ENCODE results near the gene NELL2. TPM values are rescaled to one million over a fixed set of nuclear protein-coding genes. Genes with fewer than 3 reads are reported as not detected.

The NELL2 gene
- total RNA-seq, 1 experiment from 2014 or later = not detected

DNA sequence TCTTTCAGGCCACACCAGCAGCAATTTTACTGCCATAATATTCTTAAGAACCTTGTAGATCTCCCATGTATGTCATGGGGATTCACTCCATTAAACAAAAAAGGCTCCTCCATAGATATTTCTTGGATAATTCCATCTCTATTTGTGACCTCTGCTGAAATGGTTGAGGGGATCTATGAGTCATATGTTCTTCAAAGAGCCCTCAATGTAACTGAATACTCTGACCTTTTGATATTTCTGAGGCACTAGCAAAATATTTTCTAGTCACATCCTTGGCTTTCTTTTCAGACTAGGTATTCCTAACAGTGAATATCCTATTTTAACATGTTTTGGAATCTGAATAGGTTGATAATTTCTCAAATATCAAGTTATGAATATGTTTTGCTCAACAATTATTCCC, 6.6 kb downstream of the NELL2 start:
- DNase-seq (ENCODE audit: low read depth in 1 of 2, low spot score in 2 of 2) = no peak
- Histone ChIP-seq H3K27me3 (replicated peaks) (peaks cover 14% of the 10 kb centered on the region), H3K27ac (no peak overlapping the region), H3K4me3 (no peak overlapping the region), H3K36me3 (no peaks in the 10 kb centered on the region), H3K9me3 (replicated peaks) (no peaks in the 10 kb centered on the region), H3K4me1 (replicated peaks) (no peaks in the 10 kb centered on the region)

DNA sequence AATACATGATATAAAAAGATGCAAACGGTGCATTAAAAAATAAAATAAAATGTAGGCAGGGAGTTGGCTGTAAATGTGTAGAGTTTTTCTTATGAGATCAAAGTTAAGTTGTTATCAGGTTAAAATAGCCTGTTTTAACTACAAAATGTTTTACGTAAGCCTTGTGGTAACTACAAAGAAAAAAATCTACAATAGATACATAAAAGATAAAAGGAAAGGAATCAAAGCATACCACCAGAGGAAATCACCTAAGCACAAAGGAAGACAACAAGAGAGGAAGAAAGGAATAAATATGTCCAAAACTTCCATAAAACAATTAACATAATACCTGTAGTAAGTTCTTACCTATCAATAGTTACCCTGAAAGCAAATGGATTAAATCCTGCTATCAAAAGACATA, 12.2 kb downstream of the NELL2 start:
- H3K4me3 ChIP-seq = no peak overlapping the region
- no peaks in the 10 kb centered on the region for H3K36me3 ChIP-seq
- H3K9me3 ChIP-seq (replicated peaks) = no peaks in the 10 kb centered on the region
- no peak for DNase-seq (ENCODE audit: low read depth in 1 of 2, low spot score in 2 of 2)
- H3K4me1 ChIP-seq (replicated peaks) = no peaks in the 10 kb centered on the region
- no peaks in the 10 kb centered on the region for H3K27me3 ChIP-seq (replicated peaks)
- no peak overlapping the region for H3K27ac ChIP-seq

DNA sequence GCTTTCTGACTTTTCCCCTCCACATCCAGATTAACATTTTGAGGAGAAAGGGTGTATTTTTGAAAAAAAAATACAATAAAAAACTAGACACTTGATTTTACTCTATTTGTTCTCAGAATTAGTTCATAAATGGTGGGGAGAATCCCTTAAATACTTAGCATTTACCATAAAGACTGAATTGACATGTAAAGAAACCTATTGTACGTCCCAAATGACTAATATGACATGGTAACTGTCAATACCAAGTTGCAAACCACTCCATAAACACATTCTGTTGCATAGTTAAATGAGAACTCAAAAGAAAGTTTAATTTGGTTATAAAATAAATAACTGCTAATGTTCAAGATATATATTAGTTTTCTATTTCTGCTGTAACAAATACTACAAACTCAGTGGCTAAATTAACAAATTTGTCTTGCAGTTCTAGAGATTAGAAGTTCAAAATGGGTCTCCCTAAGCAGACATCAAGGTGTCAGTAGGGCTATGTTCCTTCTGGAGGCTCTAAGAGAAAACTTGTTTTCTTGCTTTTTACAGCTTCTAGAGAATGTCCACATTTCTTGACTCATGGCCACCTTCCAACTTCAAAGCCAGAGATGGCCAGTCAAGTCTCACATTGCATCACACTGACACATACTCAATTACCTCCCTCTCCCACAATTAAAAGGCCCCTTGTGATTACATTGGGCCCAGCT, 16.0 kb downstream of the NELL2 start:
- Histone ChIP-seq H3K4me1 (replicated peaks) (no peaks in the 10 kb centered on the region), H3K9me3 (replicated peaks) (no peaks in the 10 kb centered on the region), H3K27ac (no peak overlapping the region), H3K27me3 (replicated peaks) (no peaks in the 10 kb centered on the region), H3K4me3 (no peak overlapping the region), H3K36me3 (no peaks in the 10 kb centered on the region)
- DNase-seq (ENCODE audit: low read depth in 1 of 2, low spot score in 2 of 2) = no peak

DNA sequence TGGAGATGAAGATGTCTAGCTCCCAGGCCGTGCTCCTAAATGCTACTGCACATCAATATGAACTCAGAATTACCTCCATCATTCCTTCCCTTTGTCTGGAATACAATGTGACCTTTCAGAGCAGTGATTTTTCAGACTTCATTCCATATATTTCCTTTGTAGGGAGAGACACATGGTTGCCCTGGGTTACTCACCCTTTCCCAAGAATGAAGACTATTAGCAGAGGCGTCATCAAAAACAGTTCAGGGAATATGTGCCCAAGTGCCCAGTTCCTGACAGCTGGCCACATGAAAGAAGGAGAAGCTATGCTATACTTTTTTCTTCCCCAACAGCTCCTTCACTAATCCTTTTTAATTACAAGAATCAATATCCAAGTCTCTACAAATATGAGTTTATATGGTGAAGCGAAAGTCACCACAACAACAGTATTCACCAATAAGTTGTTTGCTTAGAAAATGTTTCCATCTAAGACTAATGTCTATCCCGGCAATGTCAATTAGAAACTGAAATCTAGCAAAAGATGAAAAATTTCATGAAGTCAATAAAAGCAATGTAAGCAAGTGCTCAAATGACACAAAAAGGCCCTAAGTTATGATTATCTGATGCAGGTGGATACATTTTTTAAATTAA, 17.8 kb downstream of the NELL2 start:
- no peak for DNase-seq (ENCODE audit: low read depth in 1 of 2, low spot score in 2 of 2)
- H3K4me3 ChIP-seq = no peak overlapping the region
- no peaks in the 10 kb centered on the region for H3K9me3 ChIP-seq (replicated peaks)
- H3K36me3 ChIP-seq = no peaks in the 10 kb centered on the region
- H3K27me3 ChIP-seq (replicated peaks) = no peaks in the 10 kb centered on the region
- H3K27ac ChIP-seq = no peak overlapping the region
- H3K4me1 ChIP-seq (replicated peaks) = no peaks in the 10 kb centered on the region

DNA sequence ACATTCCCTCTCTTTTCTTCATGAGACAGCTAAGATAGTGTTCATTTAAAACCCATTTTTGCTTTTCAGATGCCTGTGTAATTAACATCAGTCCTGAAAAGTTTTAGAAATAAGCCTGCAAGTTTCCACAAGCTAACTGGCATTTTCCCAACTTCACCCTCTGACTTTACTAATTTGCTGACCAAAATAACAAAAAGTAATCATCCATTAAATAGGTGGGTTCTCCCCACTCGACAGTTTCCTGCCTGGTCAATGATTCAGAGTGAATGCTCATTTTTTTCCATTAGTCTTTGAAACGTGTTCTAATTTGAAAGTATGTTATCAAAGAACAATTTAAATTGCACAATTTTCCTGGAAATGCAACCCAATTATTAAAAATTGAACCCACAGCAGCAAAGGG, 23.6 kb downstream of the NELL2 start:
- no peaks in the 10 kb centered on the region for H3K9me3 ChIP-seq (replicated peaks)
- no peaks in the 10 kb centered on the region for H3K4me1 ChIP-seq (replicated peaks)
- no peak for DNase-seq (ENCODE audit: low read depth in 1 of 2, low spot score in 2 of 2)
- no peak overlapping the region for H3K4me3 ChIP-seq
- no peak overlapping the region for H3K27ac ChIP-seq
- no peaks in the 10 kb centered on the region for H3K36me3 ChIP-seq
- 0 out of 2 replicates have a peak, but pooled peaks cover 4% of the 10 kb centered on the region for H3K27me3 ChIP-seq (replicated peaks)

- H3K36me3 ChIP-seq = no peaks in the 10 kb centered on the region
- no peak overlapping the region for H3K4me3 ChIP-seq
- H3K27me3 ChIP-seq (replicated peaks) = 0 out of 2 replicates have a peak, but pooled peaks cover 4% of the 10 kb centered on the region
- H3K27ac ChIP-seq = no peak overlapping the region
- H3K4me1 ChIP-seq (replicated peaks) = no peaks in the 10 kb centered on the region
- no peak for DNase-seq (ENCODE audit: low read depth in 1 of 2, low spot score in 2 of 2)
- H3K9me3 ChIP-seq (replicated peaks) = no peaks in the 10 kb centered on the region
Measured at GRCh38 chr12:44851586-44851985, 24.5 kb downstream of the NELL2 start.

- Histone ChIP-seq H3K9me3 (replicated peaks) (no peaks in the 10 kb centered on the region), H3K4me3 (no peak overlapping the region), H3K27me3 (replicated peaks) (0 out of 2 replicates have a peak, but pooled peaks cover 4% of the 10 kb centered on the region), H3K36me3 (no peaks in the 10 kb centered on the region), H3K4me1 (replicated peaks) (no peaks in the 10 kb centered on the region), H3K27ac (no peak overlapping the region)
- no peak for DNase-seq (ENCODE audit: low read depth in 1 of 2, low spot score in 2 of 2)
Measured at GRCh38 chr12:44848703-44849085, 27.4 kb downstream of the NELL2 start.

DNA sequence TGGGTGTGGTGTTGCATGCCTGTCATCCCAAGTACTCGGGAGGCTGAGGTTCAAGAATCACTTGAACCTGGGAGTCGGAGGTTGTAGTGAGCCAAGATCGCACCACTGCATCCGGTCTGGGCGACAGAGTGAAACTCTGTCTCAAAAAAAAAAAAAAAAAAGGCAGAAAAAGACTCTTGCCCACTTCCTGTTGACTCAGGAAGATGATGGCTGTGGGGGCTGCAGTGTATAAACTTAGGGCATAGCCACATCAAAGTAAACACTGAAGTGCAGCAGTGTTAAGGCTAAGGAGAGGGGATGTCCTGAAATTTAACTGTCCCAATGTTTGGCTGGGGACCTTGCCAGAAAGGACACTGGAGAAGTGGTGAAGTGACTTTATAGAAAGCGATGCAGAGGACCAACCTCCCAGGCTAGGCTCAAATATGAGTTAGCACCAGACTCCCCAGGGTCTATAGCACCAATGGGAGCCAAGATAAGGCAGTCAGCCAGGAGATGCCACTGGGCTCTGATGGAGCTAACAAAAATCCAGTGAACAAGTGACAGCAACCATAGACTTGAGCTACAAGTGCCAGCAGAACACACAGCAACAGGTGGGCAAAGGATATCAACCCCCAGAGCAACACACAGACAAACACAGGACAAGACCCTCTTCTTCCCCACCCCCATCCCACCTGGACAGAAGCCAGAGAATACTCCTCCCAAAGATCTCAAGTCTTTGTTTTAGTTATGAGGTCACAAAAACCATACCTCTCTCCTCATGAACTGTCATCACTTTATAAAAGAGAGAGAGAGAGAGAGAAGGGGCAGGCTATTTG, 28.0 kb downstream of the NELL2 start:
- H3K4me1 ChIP-seq (replicated peaks) = no peaks in the 10 kb centered on the region
- DNase-seq (ENCODE audit: low read depth in 1 of 2, low spot score in 2 of 2) = no peak
- H3K27me3 ChIP-seq (replicated peaks) = 0 out of 2 replicates have a peak, but pooled peaks cover 4% of the 10 kb centered on the region
- no peak overlapping the region for H3K27ac ChIP-seq
- H3K9me3 ChIP-seq (replicated peaks) = no peaks in the 10 kb centered on the region
- H3K36me3 ChIP-seq = no peaks in the 10 kb centered on the region
- H3K4me3 ChIP-seq = no peak overlapping the region

GRCh38 chr12:44847403-44847802, 28.7 kb downstream of the NELL2 start:
- no peaks in the 10 kb centered on the region for H3K9me3 ChIP-seq (replicated peaks)
- DNase-seq (ENCODE audit: low read depth in 1 of 2, low spot score in 2 of 2) = no peak
- H3K36me3 ChIP-seq = no peaks in the 10 kb centered on the region
- no peak overlapping the region for H3K4me3 ChIP-seq
- H3K27ac ChIP-seq = no peak overlapping the region
- H3K4me1 ChIP-seq (replicated peaks) = no peaks in the 10 kb centered on the region
- H3K27me3 ChIP-seq (replicated peaks) = 0 out of 2 replicates have a peak, but pooled peaks cover 4% of the 10 kb centered on the region

- no peaks in the 10 kb centered on the region for H3K27me3 ChIP-seq (replicated peaks)
- H3K36me3 ChIP-seq = no peaks in the 10 kb centered on the region
- no peak overlapping the region for H3K27ac ChIP-seq
- H3K4me3 ChIP-seq = no peak overlapping the region
- H3K4me1 ChIP-seq (replicated peaks) = no peaks in the 10 kb centered on the region
- no peak for DNase-seq (ENCODE audit: low read depth in 1 of 2, low spot score in 2 of 2)
- H3K9me3 ChIP-seq (replicated peaks) = no peaks in the 10 kb centered on the region
Measured at GRCh38 chr12:44846826-44847225, 29.3 kb downstream of the NELL2 start.

DNA sequence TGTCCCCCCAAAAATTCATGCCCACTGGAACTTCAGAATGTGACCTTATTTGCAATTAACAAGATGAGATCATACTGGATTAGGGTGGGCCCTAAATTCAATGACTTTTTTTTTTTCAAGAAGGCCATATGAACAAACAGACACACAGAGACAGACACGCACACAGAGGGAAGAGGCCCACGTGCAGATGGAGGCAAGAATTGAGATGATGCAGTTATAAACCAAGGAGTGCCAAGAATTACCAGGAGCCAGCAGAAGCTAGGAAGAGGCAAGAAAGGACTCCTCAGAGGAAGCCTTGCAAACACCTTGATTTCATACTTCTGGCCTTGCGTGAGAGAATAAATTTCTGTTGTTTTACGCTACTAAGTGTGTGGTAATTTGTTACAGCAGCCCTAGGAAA, 33.4 kb downstream of the NELL2 start:
- H3K27me3 ChIP-seq (replicated peaks) = no peaks in the 10 kb centered on the region
- H3K9me3 ChIP-seq (replicated peaks) = no peaks in the 10 kb centered on the region
- no peaks in the 10 kb centered on the region for H3K4me1 ChIP-seq (replicated peaks)

DNA sequence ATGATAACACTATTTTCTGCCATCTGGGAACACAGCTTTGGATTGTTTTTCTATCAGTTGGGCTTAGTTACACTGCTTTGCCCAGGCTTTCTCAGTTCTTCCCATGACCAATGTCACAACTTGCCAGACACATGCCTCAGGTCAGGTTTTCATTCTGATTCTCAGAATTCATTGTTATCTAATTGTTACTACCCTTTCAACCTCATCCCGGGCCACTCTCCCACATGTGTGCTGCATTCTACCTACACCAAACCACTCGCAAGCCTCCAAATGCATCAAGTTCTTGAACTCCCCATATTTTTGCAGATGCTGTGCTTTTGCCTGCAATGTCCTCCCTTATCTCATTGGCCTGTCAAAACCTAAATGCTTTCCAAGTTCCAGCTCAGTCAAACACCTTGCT, 36.3 kb downstream of the NELL2 start:
- no peaks in the 10 kb centered on the region for H3K4me1 ChIP-seq (replicated peaks)
- H3K4me3 ChIP-seq = no peak overlapping the region
- H3K36me3 ChIP-seq = no peaks in the 10 kb centered on the region
- no peak overlapping the region for H3K27ac ChIP-seq
- H3K9me3 ChIP-seq (replicated peaks) = no peaks in the 10 kb centered on the region
- no peaks in the 10 kb centered on the region for H3K27me3 ChIP-seq (replicated peaks)
- no peak for DNase-seq (ENCODE audit: low read depth in 1 of 2, low spot score in 2 of 2)

More for the DNA sequence above, 33.4 kb downstream of the NELL2 start:
- H3K4me3 ChIP-seq = no peak overlapping the region
- DNase-seq (ENCODE audit: low read depth in 1 of 2, low spot score in 2 of 2) = no peak
- no peak overlapping the region for H3K27ac ChIP-seq
- no peaks in the 10 kb centered on the region for H3K36me3 ChIP-seq

- Histone ChIP-seq H3K4me3 (no peak overlapping the region), H3K9me3 (replicated peaks) (no peaks in the 10 kb centered on the region), H3K27me3 (replicated peaks) (no peaks in the 10 kb centered on the region), H3K27ac (no peak overlapping the region), H3K36me3 (no peaks in the 10 kb centered on the region), H3K4me1 (replicated peaks) (no peaks in the 10 kb centered on the region)
- no peak for DNase-seq (ENCODE audit: low read depth in 1 of 2, low spot score in 2 of 2)
Measured at GRCh38 chr12:44837114-44837755, 38.9 kb downstream of the NELL2 start.
